Activated T-helper 1 cell treated with anti-CD3 and anti-CD28 coated beads, Interleukin-12 subunit alpha, Interleukin-12 subunit beta, Interleukin-2, Interleukin-4 antibody, amounts not matched to agents 30 ng/mL and 10 ng/mL and 1 ng/mL, durations not matched to agents 14 hours and 24 hours and 36 hours (primary cell): Measurements from ENCODE around the gene SNAI1. TPM values are rescaled to one million over a fixed set of nuclear protein-coding genes. Genes with fewer than 3 reads are reported as not detected.
"Not testable (repeated sequence)": the region's sequence is repeated elsewhere in the genome, so short reads cannot be mapped to it uniquely, and the experiment has no call there.

Experiments used
- DNase-seq: peaks from one replicate; pipeline ENCODE4 v3.0.0; 2021; ENCODE audit warnings: low spot score
- H3K27ac Mint-ChIP-seq: one replicate; pipeline ENCODE4 v1.8.0; 2021; ENCODE audit warnings: mild to moderate bottlenecking, mixed read lengths
- H3K27me3 Mint-ChIP-seq: one replicate; pipeline ENCODE4 v1.8.0; 2022; ENCODE audit warnings: mild to moderate bottlenecking, moderate library complexity, mixed read lengths; ENCODE audit not compliant: insufficient read depth
- H3K36me3 Mint-ChIP-seq: one replicate; pipeline ENCODE4 v1.8.0; 2021; ENCODE audit warnings: low read depth, mixed read lengths
- H3K4me1 Mint-ChIP-seq: one replicate; pipeline ENCODE4 v1.8.0; 2021; ENCODE audit warnings: low read depth, mixed read lengths
- H3K4me3 Mint-ChIP-seq: one replicate; pipeline ENCODE4 v1.8.0; 2021; ENCODE audit warnings: mild to moderate bottlenecking, moderate library complexity, mixed read lengths
- H3K9me3 Mint-ChIP-seq: one replicate; pipeline ENCODE4 v1.8.0; 2021; ENCODE audit warnings: mixed read lengths
- intact Hi-C: fragments of 100-400 bp; cut with micrococcal nuclease; formaldehyde crosslinking; loops from one replicate; pipeline ENCODE4 v1.15.1; 2024
- total RNA-seq: library from RNA; stranded (reverse); gene quantifications from 2 replicates; pipeline ENCODE4 v1.2.3, GENCODE V29; 2022

SNAI1 gene
- total RNA-seq, 1 donor from 2014 or later = 3.9 TPM

DNA sequence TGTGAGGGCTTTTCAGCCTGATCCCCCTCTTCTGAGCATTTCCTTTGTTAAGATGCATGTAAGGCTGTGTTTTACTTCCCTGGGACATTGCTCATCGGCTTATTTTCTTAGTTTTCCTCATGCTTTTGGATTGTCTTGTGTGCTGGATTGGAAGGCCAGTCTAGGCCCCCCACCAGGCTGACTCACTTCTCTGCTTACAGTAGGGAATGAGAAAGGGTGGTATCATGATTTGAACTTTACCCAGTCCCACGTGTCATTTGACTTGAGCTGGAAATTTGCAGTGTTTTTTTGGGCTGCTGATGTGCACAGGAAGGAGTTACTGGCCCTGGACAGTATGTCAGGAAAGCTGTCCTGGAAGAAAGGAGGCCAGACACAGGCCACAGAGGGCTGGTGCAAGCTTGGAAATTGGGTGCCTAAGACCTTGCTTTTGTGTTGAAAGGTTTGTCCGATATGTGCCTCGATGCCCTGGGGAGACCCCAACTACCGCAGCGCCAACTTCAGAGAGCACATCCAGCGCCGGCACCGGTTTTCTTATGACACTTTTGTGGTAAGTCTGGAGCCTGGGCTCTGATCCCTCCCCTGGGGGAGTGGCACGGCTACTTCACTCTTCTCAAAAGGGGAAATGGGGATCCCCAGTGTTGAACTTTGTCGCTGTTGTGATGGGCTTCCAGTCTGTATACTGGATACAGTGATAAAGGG is 33.8 kb upstream of the SNAI1 start:
- H3K27ac Mint-ChIP-seq = no peak overlapping the region
- H3K4me1 Mint-ChIP-seq = no peaks in the 10 kb centered on the region
- H3K9me3 Mint-ChIP-seq = no peaks in the 10 kb centered on the region
- H3K36me3 Mint-ChIP-seq = peaks cover 58% of the 10 kb centered on the region
- intact Hi-C loops = no loop called here
- H3K27me3 Mint-ChIP-seq = no peaks in the 10 kb centered on the region
- H3K4me3 Mint-ChIP-seq = no peak overlapping the region
- no peak for DNase-seq

DNA sequence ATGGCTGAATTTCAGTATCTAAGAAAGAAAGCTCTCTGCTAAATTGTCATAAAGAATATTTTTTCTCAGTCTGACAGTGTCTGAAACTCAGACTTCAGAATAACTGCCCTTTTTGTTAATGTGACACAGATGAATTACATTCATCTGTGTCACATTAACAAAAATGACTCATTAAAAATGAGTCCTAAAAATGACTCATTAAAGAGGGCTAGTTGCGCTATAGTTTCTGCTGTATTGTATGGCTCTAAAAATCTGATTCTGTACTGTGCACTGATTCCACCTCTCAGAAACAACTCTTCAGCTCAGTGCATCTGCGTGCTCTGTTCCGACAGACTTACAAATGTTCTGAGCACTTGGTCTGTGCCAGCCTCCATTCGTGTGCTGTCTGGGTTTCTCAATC is 31.6 kb upstream of the SNAI1 start:
- Mint-ChIP-seq H3K4me3 (no peak overlapping the region), H3K9me3 (no peaks in the 10 kb centered on the region), H3K27ac (no peak overlapping the region), H3K4me1 (no peaks in the 10 kb centered on the region), H3K36me3 (peaks cover 52% of the 10 kb centered on the region), H3K27me3 (no peaks in the 10 kb centered on the region)
- DNase-seq = no peak
- intact Hi-C loops = no loop called here

DNA sequence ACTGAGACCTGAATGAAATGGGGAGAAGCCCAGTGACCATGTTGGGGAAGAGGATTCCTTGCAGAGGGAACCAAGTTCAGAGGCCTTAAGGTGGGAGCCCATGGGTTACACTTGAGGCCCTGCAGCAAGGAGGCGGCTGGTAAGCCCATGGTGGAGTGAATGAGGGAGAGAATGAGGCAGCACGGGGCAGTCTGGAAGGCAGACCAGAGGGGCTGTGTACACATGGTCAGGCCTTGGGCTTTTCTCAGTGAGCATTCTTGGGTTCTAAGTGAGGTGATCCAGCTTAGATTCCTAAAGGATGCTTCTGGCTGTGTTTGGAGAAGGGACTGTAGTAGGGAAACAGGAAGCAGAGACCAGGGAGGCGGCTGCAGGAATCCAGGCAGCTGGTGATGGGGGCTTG is 27.6 kb upstream of the SNAI1 start:
- H3K9me3 Mint-ChIP-seq = no peaks in the 10 kb centered on the region
- intact Hi-C loops = no loop called here
- no peak for DNase-seq
- no peaks in the 10 kb centered on the region for H3K27me3 Mint-ChIP-seq
- H3K4me1 Mint-ChIP-seq = no peaks in the 10 kb centered on the region
- no peak overlapping the region for H3K4me3 Mint-ChIP-seq
- H3K36me3 Mint-ChIP-seq = peaks cover 41% of the 10 kb centered on the region
- H3K27ac Mint-ChIP-seq = no peak overlapping the region

DNA sequence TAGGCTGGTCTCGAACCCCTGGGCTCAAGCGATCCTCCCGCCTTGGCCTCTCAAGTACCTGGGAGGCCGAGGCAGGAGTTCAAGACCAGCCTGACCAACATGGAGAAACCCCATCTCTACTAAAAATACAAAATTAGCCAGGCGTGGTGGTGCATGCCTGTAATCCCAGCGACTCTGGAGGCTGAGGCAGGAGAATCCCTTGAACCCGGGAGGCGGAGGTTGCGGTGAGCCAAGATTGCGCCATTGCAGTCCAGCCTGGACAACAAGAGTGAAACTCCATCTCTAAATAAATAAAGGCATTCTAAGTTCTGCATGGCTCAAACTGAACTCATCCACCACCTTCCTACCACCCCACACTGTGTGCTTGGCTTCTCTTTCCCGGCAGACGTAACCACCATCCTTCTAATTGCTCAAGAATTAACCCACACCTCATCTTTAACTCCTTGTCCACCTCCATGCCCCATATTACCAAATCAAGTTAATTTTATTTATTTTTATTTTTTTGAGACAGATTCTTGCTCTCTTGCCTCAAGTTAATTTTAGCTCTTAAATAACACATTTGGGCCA is 26.9 kb upstream of the SNAI1 start:
- H3K4me1 Mint-ChIP-seq, DNase-seq, H3K9me3 Mint-ChIP-seq, H3K27me3 Mint-ChIP-seq, intact Hi-C loops, H3K4me3 Mint-ChIP-seq, H3K27ac Mint-ChIP-seq: not testable (repeated sequence)
- H3K36me3 Mint-ChIP-seq = peaks cover 36% of the 10 kb centered on the region

DNA sequence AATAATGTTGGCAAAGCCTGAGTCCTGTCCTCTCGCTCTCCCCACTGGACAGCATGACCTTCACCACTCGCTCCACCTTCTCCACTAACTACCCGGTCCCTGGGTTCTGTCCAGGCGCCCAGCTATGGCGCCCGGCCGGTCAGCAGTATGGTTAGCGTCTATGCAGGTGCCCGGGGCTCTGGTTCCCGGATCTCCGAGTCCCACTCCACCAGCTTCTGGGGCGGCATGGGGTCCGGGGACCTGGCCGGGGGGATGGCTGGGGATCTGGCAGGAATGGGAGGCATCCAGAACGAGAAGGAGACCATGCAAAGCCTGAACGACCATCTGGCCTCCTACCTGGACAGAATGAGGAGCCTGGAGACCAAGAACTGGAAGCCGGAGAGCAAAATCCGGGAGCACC is 26.1 kb upstream of the SNAI1 start:
- Mint-ChIP-seq H3K36me3 (peaks cover 33% of the 10 kb centered on the region), H3K27me3 (no peaks in the 10 kb centered on the region), H3K4me3 (no peak overlapping the region), H3K4me1 (no peaks in the 10 kb centered on the region), H3K9me3 (no peaks in the 10 kb centered on the region), H3K27ac (no peak overlapping the region)
- DNase-seq = no peak
- intact Hi-C loops = no loop called here

DNA sequence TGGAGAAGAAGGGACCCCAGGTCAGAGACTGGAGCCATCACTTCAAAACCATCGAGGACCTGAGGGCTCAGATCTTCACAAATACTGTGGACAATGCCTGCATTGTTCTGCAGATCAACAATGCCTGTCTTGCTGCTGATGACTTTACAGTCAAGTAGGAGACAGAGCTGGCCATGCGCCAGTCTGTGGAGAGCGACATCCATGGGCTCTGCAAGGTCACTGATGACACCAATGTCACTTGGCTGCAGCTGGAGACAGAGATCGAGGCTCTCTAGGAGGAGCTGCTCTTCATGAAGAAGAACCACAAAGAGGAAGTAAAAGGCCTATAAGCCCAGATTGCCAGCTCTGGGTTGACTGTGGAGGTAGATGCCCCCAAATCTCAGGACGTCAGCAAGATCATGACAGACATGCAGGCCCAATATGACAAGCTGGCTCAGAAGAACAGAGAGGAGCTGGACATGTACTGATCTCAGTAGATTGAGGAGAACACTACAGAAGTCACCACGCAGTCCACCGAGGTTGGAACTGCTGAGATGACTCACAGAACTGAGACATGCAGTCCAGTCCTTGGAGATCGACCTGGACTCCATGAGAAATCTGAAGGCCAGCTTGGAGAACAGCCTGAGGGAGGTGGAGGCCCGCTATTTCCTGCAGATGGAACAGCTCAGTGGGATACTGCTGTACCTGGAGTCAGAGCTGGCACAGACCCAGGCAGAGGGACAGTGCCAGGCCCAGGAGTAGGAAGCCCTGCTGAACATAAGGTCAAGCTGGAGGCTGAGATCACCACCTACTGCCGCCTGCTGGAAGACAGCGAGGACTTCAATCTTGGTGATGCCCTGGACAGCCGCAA is 25.5 kb upstream of the SNAI1 start:
- H3K27ac Mint-ChIP-seq, H3K27me3 Mint-ChIP-seq, H3K9me3 Mint-ChIP-seq, H3K4me3 Mint-ChIP-seq, DNase-seq, intact Hi-C loops, H3K4me1 Mint-ChIP-seq: not testable (repeated sequence)
- peaks cover 29% of the 10 kb centered on the region for H3K36me3 Mint-ChIP-seq

DNA sequence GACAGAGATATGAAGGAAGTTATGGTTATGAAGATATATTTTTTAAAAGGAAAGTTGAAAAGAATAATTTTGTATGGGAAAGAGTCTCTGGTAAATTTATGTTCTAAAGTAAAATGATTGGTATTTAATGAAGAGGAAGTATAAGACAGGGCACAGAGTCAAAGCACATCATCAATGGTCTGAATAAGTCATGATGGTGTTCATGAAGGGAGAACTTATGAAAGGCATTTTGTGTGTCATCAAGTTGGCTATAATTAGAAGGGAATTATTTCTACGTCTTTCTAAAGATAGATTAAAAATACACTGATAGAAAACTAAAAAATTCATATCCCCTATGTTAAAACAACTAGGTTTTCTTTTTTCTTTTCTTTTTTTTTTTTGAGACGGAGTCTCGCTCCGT is 21.4 kb upstream of the SNAI1 start:
- Mint-ChIP-seq H3K9me3 (no peaks in the 10 kb centered on the region), H3K4me3 (no peak overlapping the region), H3K36me3 (peaks cover 16% of the 10 kb centered on the region), H3K27ac (no peak overlapping the region), H3K4me1 (no peaks in the 10 kb centered on the region), H3K27me3 (no peaks in the 10 kb centered on the region)
- DNase-seq = no peak
- intact Hi-C loops = no loop called here

DNA sequence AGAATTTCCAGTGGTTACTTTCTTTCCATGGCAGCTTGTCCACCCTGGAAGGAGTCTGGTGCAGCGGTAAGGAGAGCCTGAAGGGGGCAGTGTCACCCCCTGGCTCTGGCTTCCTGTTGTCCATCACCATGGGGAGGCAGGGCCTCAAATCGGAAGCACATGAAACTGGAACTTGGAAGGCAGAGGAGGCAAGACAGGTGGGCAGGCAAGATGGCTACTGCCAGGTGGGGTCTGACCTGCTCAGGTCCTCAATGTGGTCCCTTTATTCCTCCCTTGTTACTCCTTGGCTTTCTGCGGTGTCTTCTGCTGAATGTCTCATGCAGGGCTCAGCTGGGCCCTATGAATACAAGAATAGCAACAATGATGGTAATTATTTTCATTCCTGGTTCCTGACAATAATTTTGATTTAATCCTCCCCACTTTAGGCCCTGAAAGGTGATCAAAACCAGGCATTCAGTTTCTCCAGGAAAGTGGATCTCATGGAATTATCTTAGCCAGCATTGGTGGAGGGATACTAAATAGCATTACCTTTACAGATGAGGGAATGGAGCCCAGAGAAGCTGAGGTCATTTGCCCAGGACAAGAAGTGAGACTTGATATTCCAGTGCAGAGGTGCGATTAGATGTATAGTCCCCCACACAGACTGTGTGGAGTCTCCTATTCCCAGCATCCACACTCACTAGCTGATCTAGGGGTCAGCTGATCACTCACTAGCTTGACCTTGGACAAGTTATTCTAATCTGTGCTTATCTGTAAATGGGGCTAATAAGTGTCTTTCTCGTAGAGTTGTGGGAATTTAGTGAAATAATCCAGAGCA is 17.6 kb upstream of the SNAI1 start:
- no peak overlapping the region for H3K4me3 Mint-ChIP-seq
- no peaks in the 10 kb centered on the region for H3K9me3 Mint-ChIP-seq
- no peaks in the 10 kb centered on the region for H3K4me1 Mint-ChIP-seq
- H3K27me3 Mint-ChIP-seq = peaks cover 2% of the 10 kb centered on the region
- H3K36me3 Mint-ChIP-seq = peaks cover 3% of the 10 kb centered on the region
- intact Hi-C loops = no loop called here
- no peak overlapping the region for H3K27ac Mint-ChIP-seq
- no peak for DNase-seq

DNA sequence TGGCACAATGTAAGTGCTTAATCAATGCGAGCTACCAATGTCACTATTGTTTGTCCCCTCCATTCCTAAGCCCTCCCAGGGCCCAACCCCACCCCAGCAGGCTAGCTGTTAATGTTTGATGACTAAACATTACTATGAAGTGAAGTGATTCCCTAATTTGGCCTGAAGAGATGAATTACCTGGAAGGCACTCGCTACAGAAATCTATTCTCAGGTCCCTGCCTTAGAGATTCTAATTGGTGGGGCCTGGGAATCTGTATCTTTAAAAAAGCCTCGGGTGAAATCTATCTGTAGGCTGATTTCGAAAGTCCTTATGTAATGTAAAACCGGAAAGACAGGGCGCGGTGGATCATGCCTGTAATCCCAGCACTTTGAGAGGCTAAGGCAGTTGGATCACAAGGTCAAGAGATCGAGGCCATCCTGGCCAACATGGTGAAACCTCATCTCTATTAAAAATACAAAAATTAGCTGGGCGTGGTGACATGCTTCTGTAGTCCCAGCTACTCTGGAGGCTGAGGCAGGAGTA is 16.9 kb upstream of the SNAI1 start:
- no peak overlapping the region for H3K4me3 Mint-ChIP-seq
- H3K36me3 Mint-ChIP-seq = peaks cover 3% of the 10 kb centered on the region
- no peaks in the 10 kb centered on the region for H3K4me1 Mint-ChIP-seq
- intact Hi-C loops = no loop called here
- no peak overlapping the region for H3K27ac Mint-ChIP-seq
- no peaks in the 10 kb centered on the region for H3K9me3 Mint-ChIP-seq
- no peak for DNase-seq
- H3K27me3 Mint-ChIP-seq = peaks cover 3% of the 10 kb centered on the region

DNA sequence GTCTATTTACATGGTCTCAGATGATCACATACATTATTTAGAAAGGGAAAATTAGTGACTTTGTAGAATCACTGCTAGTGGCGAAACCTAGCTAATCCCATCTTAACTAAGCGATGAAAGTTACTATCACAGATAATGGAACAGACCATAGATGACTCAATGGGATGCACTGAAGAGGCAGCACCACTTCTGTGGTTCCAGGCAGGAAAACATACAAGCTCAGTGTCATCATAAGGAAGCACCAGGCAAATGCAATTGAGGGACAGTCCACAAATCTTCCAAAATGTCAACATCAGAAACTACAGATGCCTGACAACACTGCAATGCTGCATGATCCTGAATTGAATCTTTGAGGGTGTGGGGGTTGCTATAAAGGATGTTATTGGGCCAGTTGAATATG is 15.9 kb upstream of the SNAI1 start:
- Mint-ChIP-seq H3K27ac (no peak overlapping the region), H3K4me3 (no peak overlapping the region), H3K36me3 (no peaks in the 10 kb centered on the region), H3K9me3 (no peaks in the 10 kb centered on the region), H3K27me3 (peaks cover 3% of the 10 kb centered on the region), H3K4me1 (no peaks in the 10 kb centered on the region)
- no peak for DNase-seq
- intact Hi-C loops = no loop called here

DNA sequence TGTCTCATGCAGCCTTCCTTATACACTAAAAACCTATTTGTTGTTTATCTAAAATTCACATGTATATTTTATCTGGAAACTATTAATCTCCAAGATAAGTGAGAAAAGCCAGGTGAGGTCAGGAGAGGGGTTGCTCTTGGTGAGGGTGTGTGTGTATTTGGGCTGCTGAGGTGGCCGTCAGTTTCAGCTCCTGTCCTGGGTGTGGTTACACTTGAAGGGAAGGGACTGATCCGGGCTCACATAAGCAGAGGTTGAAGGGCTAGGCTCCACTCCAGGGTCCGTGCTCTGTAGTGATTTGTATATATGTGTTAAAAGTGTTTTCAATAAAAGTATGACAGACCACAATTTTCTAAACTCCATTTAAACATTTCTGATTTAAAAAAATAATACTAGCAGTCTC is 13.5 kb upstream of the SNAI1 start:
- intact Hi-C loops = no loop called here
- peaks cover 3% of the 10 kb centered on the region for H3K27me3 Mint-ChIP-seq
- H3K36me3 Mint-ChIP-seq = no peaks in the 10 kb centered on the region
- H3K9me3 Mint-ChIP-seq = no peaks in the 10 kb centered on the region
- DNase-seq = no peak
- H3K4me3 Mint-ChIP-seq = no peak overlapping the region
- H3K27ac Mint-ChIP-seq = no peak overlapping the region
- no peaks in the 10 kb centered on the region for H3K4me1 Mint-ChIP-seq

DNA sequence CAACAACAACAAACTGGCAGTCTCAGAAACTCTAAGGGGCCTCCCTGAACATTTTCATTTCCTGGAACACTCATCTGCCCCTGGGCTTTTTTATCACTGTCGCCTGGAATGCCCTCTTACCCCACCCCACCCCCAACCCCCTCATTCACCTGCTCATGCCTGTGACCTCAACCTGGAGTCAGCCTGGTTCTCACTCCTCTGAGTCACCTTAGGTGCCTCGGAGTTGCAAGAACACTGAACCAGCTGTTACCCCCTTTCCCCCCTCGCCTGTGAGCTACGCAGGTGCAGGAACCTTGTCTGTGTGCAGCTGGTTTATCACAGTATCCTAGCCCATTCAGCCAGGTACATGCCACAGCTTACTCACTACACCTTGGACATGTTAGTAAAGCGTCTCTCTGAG is 12.8 kb upstream of the SNAI1 start:
- Mint-ChIP-seq H3K27ac (no peak overlapping the region), H3K36me3 (no peaks in the 10 kb centered on the region), H3K27me3 (peaks cover 3% of the 10 kb centered on the region), H3K4me1 (no peaks in the 10 kb centered on the region), H3K4me3 (no peak overlapping the region), H3K9me3 (no peaks in the 10 kb centered on the region)
- intact Hi-C loops = no loop called here
- no peak for DNase-seq
